HepG2 (cell line): ENCODE data around the gene C10orf143. TPM values are rescaled to one million over a fixed set of nuclear protein-coding genes. Genes with fewer than 3 reads are reported as not detected.

Source experiments
- AGO1 ChIP-seq: fragments of 200-400 bp; formaldehyde crosslinking; IDR thresholded peaks from 2 replicates; pipeline ENCODE4 v1.6.1; 2017; ENCODE audit warnings: mild to moderate bottlenecking, low read depth, low read length, moderate library complexity; ENCODE audit not compliant: poor library complexity, severe bottlenecking
- CBX1 ChIP-seq: IDR thresholded peaks from one replicate; pipeline ENCODE4 v1.6.1; 2016; ENCODE audit warnings: antibody characterized with exemption, low read depth
- CHD4 ChIP-seq: fragments of 200-600 bp; sonication (generic); IDR thresholded peaks from 2 replicates; pipeline ENCODE4 v1.7.0; 2017; ENCODE audit warnings: mild to moderate bottlenecking, low read length, borderline replicate concordance
- DNMT3B ChIP-seq: conservative IDR thresholded peaks from 2 replicates; pipeline ENCODE4 v1.6.1; 2016; ENCODE audit warnings: missing biosample characterization, control low read depth
- FIP1L1 ChIP-seq: fragments of 200-400 bp; formaldehyde crosslinking; IDR thresholded peaks from 2 replicates; pipeline ENCODE4 v1.6.1; 2018; ENCODE audit warnings: low read depth, mild to moderate bottlenecking, low read length, moderate library complexity, borderline replicate concordance; ENCODE audit not compliant: insufficient read depth
- HOXD1 ChIP-seq: sonication (generic); formaldehyde crosslinking; IDR thresholded peaks from 2 replicates; pipeline ENCODE4 v1.5.0; 2020; ENCODE audit warnings: missing genetic modification reagents
- NFKB2 ChIP-seq: sonication (generic); formaldehyde crosslinking; IDR thresholded peaks from 2 replicates; pipeline ENCODE4 v1.4.0; 2020; ENCODE audit warnings: missing genetic modification reagents, borderline replicate concordance
- NFRKB ChIP-seq: fragments of 450-650 bp; IDR thresholded peaks from 2 replicates; pipeline ENCODE4 v1.6.1; 2017
- NR1H2 ChIP-seq: sonication (generic); formaldehyde crosslinking; IDR thresholded peaks from 2 replicates; pipeline ENCODE4 v1.8.1; 2022; ENCODE audit warnings: low read depth, missing genetic modification reagents, borderline replicate concordance
- PRPF4 ChIP-seq: fragments of 200-400 bp; formaldehyde crosslinking; IDR thresholded peaks from 2 replicates; pipeline ENCODE4 v1.6.1; 2016; ENCODE audit warnings: low read length, low read depth; ENCODE audit not compliant: poor library complexity, severe bottlenecking
- SSRP1 ChIP-seq: IDR thresholded peaks from 2 replicates; pipeline ENCODE4 v1.6.1; 2016; ENCODE audit warnings: control low read depth
- STAG1 ChIP-seq: sonication (generic); formaldehyde crosslinking; IDR thresholded peaks from 2 replicates; pipeline ENCODE4 v1.4.0; 2020; ENCODE audit warnings: missing genetic modification reagents
- ZNF235 ChIP-seq: sonication (generic); formaldehyde crosslinking; IDR thresholded peaks from 2 replicates; pipeline ENCODE4 v1.8.1; 2023; ENCODE audit warnings: mild to moderate bottlenecking, missing genetic modification reagents, borderline replicate concordance
- ZNF337 ChIP-seq: sonication (generic); formaldehyde crosslinking; IDR thresholded peaks from 2 replicates; pipeline ENCODE4 v1.5.1; 2020; ENCODE audit warnings: missing genetic modification reagents, low read depth, mild to moderate bottlenecking, borderline replicate concordance
- ZNF441 ChIP-seq: sonication (generic); formaldehyde crosslinking; IDR thresholded peaks from 2 replicates; pipeline ENCODE4 v1.7.0; 2021; ENCODE audit warnings: missing genetic modification reagents, borderline replicate concordance
- ZNF550 ChIP-seq: sonication (generic); formaldehyde crosslinking; IDR thresholded peaks from 2 replicates; pipeline ENCODE4 v1.4.0; 2020; ENCODE audit warnings: mild to moderate bottlenecking, missing genetic modification reagents, borderline replicate concordance
- ZNF674 ChIP-seq: sonication (generic); formaldehyde crosslinking; IDR thresholded peaks from 2 replicates; pipeline ENCODE4 v1.5.0; 2020; ENCODE audit warnings: low read depth, mild to moderate bottlenecking, missing genetic modification reagents
- polyA plus RNA-seq, 8 experiments: library from polyadenylated mRNA; depleted of rRNA in 3 of 8; stranded (reverse) in 7 of 8; unstranded in 1 of 8; fragments of >200 nt; fragmentation: Illumina TruSeq in 4 of 8; extraction: Trizol in 4 of 8; gene quantifications; 2 replicates each; pipeline versions ENCODE4 v1.2.1 to v1.2.3, GENCODE V29; 2011 to 2016; ENCODE audit warnings: low read depth in 4 of 8, missing spikeins in 1 of 8, mixed read lengths in 1 of 8; ENCODE audit not compliant: insufficient read depth in 1 of 8
- total RNA-seq, 5 experiments: library from RNA; depleted of rRNA; stranded (reverse); fragments of >200 nt; fragmentation: Illumina TruSeq; extraction: Trizol; gene quantifications; 2 replicates each; pipeline ENCODE4 v1.2.3, GENCODE V29; 2016; ENCODE audit warnings: low read depth in 1 of 5
- TF ChIP-seq, protein P1 (sequence below): sonication (generic); formaldehyde crosslinking; IDR thresholded peaks from 2 replicates; pipeline ENCODE4 v1.4.0; 2020; ENCODE audit warnings: missing genetic modification reagents
- TF ChIP-seq, protein P2 (sequence below): sonication (generic); formaldehyde crosslinking; IDR thresholded peaks from 2 replicates; pipeline ENCODE4 v1.5.1; 2020; ENCODE audit warnings: missing genetic modification reagents, mild to moderate bottlenecking, borderline replicate concordance
- TF ChIP-seq, protein P3 (sequence below): sonication (generic); formaldehyde crosslinking; IDR thresholded peaks from 2 replicates; pipeline ENCODE4 v1.4.0; 2020; ENCODE audit warnings: missing genetic modification reagents, borderline replicate concordance

C10orf143 gene
- total and polyA plus RNA-seq, 2 of the 13 experiments (the other 11 are each of a cell fraction or from before 2014, with no cell fraction given) = 0.21 to 0.91 TPM

DNA sequence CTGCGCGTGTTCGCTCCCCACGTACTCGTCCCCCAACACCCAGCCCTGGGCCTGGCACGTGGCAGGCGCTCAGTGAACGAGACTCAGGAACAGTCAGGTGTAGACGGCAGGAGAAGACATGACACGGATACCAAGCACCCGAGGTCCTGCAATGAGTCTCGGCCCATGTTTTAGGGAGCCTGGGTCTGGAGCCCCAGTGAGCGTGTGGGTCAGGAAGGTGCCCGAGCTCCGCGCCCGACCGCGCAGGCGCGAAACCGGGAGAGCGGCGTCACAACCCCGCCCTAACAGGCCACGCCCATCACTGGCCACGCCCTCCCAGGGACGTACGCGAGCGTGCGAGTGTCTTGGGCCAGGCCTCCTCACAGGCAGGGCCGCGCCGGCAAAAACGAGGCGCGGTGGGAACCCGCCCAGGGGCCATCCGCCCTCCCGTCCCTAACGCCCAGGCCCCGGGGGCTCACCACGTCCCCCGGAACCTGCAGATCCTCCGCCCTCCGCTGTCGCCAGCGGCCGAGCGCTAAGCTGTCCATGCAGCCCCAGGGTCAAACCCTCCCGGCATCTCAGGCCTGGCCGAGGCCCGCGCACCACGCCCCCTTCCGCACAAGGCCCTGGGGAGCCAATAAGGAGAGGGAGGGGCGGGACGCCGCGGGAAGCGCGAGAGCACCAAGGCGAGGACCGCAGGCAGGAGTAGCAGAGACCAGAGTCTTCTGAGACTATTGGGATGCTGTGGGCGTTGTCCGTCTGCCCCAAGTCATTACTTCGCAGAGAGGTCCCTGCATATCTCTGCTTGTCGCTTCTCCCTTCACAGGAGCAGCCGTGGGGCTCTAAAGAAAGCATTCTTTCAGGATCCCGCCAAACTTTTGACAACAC lies at the start of gene C10orf143 (continued):
- TF ChIP-seq, protein P1, sequence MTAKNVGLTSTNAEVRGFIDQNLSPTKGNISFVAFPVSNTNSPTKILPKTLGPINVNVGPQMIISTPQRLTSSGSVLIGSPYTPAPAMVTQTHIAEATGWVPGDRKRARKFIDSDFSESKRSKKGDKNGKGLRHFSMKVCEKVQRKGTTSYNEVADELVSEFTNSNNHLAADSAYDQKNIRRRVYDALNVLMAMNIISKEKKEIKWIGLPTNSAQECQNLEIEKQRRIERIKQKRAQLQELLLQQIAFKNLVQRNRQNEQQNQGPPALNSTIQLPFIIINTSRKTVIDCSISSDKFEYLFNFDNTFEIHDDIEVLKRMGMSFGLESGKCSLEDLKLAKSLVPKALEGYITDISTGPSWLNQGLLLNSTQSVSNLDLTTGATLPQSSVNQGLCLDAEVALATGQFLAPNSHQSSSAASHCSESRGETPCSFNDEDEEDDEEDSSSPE (CRISPR knock-in tag) = peak; percentile 70; the same call in 1 of the 2 replicates
- 0 out of 2 replicates have a peak, but pooled peaks have one; percentile 59 for TF ChIP-seq ZNF674 (CRISPR knock-in tag)
- TF ChIP-seq AGO1 = no peak
- TF ChIP-seq CHD4 = no peak
- TF ChIP-seq NR1H2 = no peak
- no peak for TF ChIP-seq NFRKB
- no peak; the same call in 1 of the 2 replicates for TF ChIP-seq ZNF337 (CRISPR knock-in tag)
- TF ChIP-seq DNMT3B (CRISPR knock-in tag) = 0 out of 2 replicates have a peak, but pooled peaks have one; percentile 44
- TF ChIP-seq STAG1 (CRISPR knock-in tag) = no peak
- TF ChIP-seq, protein P2, sequence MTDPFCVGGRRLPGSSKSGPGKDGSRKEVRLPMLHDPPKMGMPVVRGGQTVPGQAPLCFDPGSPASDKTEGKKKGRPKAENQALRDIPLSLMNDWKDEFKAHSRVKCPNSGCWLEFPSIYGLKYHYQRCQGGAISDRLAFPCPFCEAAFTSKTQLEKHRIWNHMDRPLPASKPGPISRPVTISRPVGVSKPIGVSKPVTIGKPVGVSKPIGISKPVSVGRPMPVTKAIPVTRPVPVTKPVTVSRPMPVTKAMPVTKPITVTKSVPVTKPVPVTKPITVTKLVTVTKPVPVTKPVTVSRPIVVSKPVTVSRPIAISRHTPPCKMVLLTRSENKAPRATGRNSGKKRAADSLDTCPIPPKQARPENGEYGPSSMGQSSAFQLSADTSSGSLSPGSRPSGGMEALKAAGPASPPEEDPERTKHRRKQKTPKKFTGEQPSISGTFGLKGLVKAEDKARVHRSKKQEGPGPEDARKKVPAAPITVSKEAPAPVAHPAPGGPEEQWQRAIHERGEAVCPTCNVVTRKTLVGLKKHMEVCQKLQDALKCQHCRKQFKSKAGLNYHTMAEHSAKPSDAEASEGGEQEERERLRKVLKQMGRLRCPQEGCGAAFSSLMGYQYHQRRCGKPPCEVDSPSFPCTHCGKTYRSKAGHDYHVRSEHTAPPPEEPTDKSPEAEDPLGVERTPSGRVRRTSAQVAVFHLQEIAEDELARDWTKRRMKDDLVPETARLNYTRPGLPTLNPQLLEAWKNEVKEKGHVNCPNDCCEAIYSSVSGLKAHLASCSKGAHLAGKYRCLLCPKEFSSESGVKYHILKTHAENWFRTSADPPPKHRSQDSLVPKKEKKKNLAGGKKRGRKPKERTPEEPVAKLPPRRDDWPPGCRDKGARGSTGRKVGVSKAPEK (CRISPR knock-in tag) = no peak
- no peak for TF ChIP-seq CBX1
- no peak for TF ChIP-seq ZNF550 (CRISPR knock-in tag)
- TF ChIP-seq SSRP1 (CRISPR knock-in tag) = no peak
- TF ChIP-seq ZNF235 (CRISPR knock-in tag) = peak; percentile 13; the same call in 1 of the 2 replicates
- TF ChIP-seq ZNF441 (CRISPR knock-in tag) = peak; percentile 83; the same call in 1 of the 2 replicates
- TF ChIP-seq PRPF4 = no peak
- TF ChIP-seq, protein P3, sequence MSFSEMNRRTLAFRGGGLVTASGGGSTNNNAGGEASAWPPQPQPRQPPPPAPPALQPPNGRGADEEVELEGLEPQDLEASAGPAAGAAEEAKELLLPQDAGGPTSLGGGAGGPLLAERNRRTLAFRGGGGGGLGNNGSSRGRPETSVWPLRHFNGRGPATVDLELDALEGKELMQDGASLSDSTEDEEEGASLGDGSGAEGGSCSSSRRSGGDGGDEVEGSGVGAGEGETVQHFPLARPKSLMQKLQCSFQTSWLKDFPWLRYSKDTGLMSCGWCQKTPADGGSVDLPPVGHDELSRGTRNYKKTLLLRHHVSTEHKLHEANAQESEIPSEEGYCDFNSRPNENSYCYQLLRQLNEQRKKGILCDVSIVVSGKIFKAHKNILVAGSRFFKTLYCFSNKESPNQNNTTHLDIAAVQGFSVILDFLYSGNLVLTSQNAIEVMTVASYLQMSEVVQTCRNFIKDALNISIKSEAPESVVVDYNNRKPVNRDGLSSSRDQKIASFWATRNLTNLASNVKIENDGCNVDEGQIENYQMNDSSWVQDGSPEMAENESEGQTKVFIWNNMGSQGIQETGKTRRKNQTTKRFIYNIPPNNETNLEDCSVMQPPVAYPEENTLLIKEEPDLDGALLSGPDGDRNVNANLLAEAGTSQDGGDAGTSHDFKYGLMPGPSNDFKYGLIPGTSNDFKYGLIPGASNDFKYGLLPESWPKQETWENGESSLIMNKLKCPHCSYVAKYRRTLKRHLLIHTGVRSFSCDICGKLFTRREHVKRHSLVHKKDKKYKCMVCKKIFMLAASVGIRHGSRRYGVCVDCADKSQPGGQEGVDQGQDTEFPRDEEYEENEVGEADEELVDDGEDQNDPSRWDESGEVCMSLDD (CRISPR knock-in tag) = no peak
- peak; percentile 84; the same call in 1 of the 2 replicates for TF ChIP-seq NFKB2 (CRISPR knock-in tag)
- TF ChIP-seq FIP1L1 = no peak
- TF ChIP-seq HOXD1 (CRISPR knock-in tag) = no peak; the same call in 1 of the 2 replicates
